ENCODE data around the gene SMARCA2.
A peak's percentile ranks its signal among the peaks of the same experiment; 100 is the strongest.

The SMARCA2 gene

DNA sequence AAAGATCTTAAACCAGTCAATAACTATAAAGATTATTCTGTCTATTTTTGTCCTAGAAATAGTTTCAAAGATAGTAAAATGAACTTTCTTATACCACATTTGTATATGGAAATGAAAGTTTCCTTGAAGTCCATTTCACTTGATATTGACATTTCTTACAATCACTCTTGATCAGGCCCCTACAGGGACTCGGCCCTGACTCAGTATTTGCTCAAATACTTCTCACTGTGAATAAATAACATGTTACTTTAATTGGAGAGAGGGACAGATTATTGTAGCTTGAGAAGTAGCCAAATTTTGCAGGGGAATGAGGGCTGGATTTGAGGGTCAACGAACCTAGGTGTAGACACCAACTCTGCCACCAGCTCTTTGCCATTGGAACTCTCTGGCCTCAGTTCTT is 25.6 kb upstream of the SMARCA2 start:
- Histone ChIP-seq H3K9me3 (ENCODE audit: control insufficient read depth, low read length) (no peaks in the 10 kb centered on the region), H3K36me3 (ENCODE audit: control insufficient read depth, insufficient read depth, low read length) (no peaks in the 10 kb centered on the region), H3K4me3 (ENCODE audit: extremely low read depth, insufficient read depth, low read length, poor library complexity, severe bottlenecking) (no peak overlapping the region), H3K27ac (ENCODE audit: low read depth, low read length, severe bottlenecking) (no peak overlapping the region), H3K4me1 (ENCODE audit: control insufficient read depth, insufficient read depth, low read length, poor library complexity, severe bottlenecking) (no peaks in the 10 kb centered on the region)
- 83 to 100% methylated on average over 1 of the region's 2 CpGs for WGBS, 2 experiments (ENCODE audit: insufficient coverage in 2 of 2)

DNA sequence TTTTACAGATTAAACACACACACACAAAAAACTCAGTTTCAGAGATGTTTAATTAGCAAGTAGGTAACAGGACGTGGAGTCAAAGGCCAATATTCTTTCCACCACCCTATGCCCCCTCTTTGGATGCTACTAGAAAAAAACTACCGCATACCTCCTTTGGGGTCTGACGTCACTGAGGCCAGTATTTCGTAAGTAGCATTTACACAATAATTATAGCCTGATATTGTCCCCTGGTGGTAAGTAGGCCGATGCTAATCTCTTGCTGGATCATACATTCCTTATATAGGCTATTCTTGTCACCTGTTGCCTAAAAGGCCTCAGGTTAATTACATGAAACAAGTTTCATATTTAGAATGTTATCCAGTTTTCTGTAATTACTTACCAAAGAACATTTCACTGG is 21.0 kb upstream of the SMARCA2 start:
- no peaks in the 10 kb centered on the region for H3K36me3 ChIP-seq (ENCODE audit: control insufficient read depth, insufficient read depth, low read length)
- no peak overlapping the region for H3K27ac ChIP-seq (ENCODE audit: low read depth, low read length, severe bottlenecking)
- H3K4me1 ChIP-seq (ENCODE audit: control insufficient read depth, insufficient read depth, low read length, poor library complexity, severe bottlenecking), result no peaks in the 10 kb centered on the region
- no peaks in the 10 kb centered on the region for H3K9me3 ChIP-seq (ENCODE audit: control insufficient read depth, low read length)
- H3K4me3 ChIP-seq (ENCODE audit: extremely low read depth, insufficient read depth, low read length, poor library complexity, severe bottlenecking), result no peak overlapping the region
- WGBS, 2 experiments (ENCODE audit: insufficient coverage in 2 of 2), result 100% methylated on average over 1 of the region's 5 CpGs; no CpG with 5 or more reads in 1 of the 2 experiments

DNA sequence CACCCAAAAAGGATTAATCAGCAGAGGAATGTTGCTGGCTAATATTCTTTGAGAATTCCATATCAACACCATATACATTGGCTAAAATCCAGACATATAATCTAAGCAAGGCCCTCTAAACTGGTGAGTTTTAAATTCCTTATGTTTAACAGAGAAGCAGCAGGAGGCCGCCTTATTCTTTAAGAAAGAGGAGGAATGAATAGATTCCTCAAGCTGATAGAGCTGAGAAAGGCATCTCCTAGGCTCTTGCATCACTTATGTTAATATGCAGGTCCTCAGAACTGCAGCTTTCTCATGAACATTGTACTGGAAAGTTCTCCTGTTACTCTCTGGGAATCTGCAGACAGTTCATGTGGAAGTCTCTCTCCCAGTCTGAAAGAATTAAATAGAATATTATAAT is 20.1 kb upstream of the SMARCA2 start:
- Histone ChIP-seq H3K4me3 (ENCODE audit: extremely low read depth, insufficient read depth, low read length, poor library complexity, severe bottlenecking) (no peak overlapping the region), H3K27ac (ENCODE audit: low read depth, low read length, severe bottlenecking) (no peak overlapping the region), H3K9me3 (ENCODE audit: control insufficient read depth, low read length) (no peaks in the 10 kb centered on the region), H3K4me1 (ENCODE audit: control insufficient read depth, insufficient read depth, low read length, poor library complexity, severe bottlenecking) (no peaks in the 10 kb centered on the region), H3K36me3 (ENCODE audit: control insufficient read depth, insufficient read depth, low read length) (no peaks in the 10 kb centered on the region)
- 80% methylated on average over 1 of the region's 1 CpG; no CpG with 5 or more reads in 1 of the 2 experiments for WGBS, 2 experiments (ENCODE audit: insufficient coverage in 2 of 2)

DNA sequence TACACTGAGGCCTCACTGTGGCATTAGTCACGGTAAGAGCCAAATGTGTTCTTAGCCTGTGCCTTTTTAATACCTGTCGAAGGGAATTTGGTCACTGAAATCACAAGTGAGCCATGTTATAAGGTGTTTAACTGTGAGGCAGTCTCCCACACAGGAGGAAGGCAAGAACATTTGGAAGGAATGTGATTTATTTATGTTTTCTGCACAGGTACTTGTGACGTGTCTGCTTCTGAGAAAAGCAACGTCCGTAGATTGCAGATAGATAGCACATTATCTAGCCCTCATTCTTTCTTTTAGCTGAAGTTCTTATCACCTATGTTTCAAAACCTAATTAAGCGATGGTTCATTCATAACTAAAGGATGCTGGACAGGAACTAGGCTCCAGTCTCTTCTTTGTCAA is 19.0 kb upstream of the SMARCA2 start:
- no peaks in the 10 kb centered on the region for H3K4me1 ChIP-seq (ENCODE audit: control insufficient read depth, insufficient read depth, low read length, poor library complexity, severe bottlenecking)
- H3K4me3 ChIP-seq (ENCODE audit: extremely low read depth, insufficient read depth, low read length, poor library complexity, severe bottlenecking), result no peak overlapping the region
- H3K9me3 ChIP-seq (ENCODE audit: control insufficient read depth, low read length), result no peaks in the 10 kb centered on the region
- H3K27ac ChIP-seq (ENCODE audit: low read depth, low read length, severe bottlenecking), result no peak overlapping the region
- no peaks in the 10 kb centered on the region for H3K36me3 ChIP-seq (ENCODE audit: control insufficient read depth, insufficient read depth, low read length)
- WGBS, 2 experiments (ENCODE audit: insufficient coverage in 2 of 2), result 88 to 90% methylated on average over 5 of the region's 6 CpGs

DNA sequence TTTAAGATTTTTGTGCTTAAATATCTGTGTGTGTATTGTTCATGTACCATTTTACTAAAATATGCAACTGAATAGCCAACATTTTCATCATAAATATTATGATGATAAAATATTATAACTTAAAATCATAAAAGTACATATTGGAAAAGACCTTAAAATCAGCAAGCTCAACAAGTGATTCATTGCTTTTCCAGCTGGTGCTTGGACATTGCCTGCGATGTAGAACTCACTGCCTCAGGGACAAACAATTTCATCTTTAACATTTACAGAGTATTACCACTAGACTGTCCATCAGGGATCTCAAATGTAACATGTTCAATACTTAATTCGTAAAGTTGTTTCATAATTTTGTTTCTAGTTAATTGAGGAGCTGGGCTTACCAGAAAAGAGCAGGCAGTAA is 17.5 kb upstream of the SMARCA2 start:
- Histone ChIP-seq H3K36me3 (ENCODE audit: control insufficient read depth, insufficient read depth, low read length) (no peaks in the 10 kb centered on the region), H3K9me3 (ENCODE audit: control insufficient read depth, low read length) (no peaks in the 10 kb centered on the region), H3K27ac (ENCODE audit: low read depth, low read length, severe bottlenecking) (no peak overlapping the region), H3K4me1 (ENCODE audit: control insufficient read depth, insufficient read depth, low read length, poor library complexity, severe bottlenecking) (no peaks in the 10 kb centered on the region), H3K4me3 (ENCODE audit: extremely low read depth, insufficient read depth, low read length, poor library complexity, severe bottlenecking) (no peak overlapping the region)
- WGBS, 2 experiments (ENCODE audit: insufficient coverage in 2 of 2), result 88 to 100% methylated on average over 1 of the region's 2 CpGs

DNA sequence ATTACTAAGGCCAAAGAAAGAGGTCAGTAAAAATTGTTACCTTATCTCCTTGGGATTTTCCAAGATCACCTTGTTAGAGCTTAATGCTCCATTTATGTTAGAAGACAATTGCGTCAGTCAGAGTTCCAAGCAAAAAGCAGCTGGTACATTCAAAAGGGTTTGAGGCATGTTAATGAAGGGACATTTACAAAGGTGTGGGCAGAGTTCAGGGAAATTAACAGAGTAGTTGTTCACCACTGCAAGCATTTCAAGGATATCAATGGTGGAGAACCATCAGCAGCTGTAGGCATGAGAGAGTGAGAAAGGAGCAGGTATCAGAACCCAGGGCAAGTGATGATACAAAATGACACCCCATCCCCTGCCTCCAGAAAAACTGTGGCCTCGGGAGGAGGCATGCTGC is 17.0 kb upstream of the SMARCA2 start:
- Histone ChIP-seq H3K4me3 (ENCODE audit: extremely low read depth, insufficient read depth, low read length, poor library complexity, severe bottlenecking) (no peak overlapping the region), H3K27ac (ENCODE audit: low read depth, low read length, severe bottlenecking) (no peak overlapping the region), H3K9me3 (ENCODE audit: control insufficient read depth, low read length) (no peaks in the 10 kb centered on the region), H3K36me3 (ENCODE audit: control insufficient read depth, insufficient read depth, low read length) (no peaks in the 10 kb centered on the region), H3K4me1 (ENCODE audit: control insufficient read depth, insufficient read depth, low read length, poor library complexity, severe bottlenecking) (no peaks in the 10 kb centered on the region)
- 66 to 73% methylated on average over 1 to 2 of the region's 2 CpGs for WGBS, 2 experiments (ENCODE audit: insufficient coverage in 2 of 2)

DNA sequence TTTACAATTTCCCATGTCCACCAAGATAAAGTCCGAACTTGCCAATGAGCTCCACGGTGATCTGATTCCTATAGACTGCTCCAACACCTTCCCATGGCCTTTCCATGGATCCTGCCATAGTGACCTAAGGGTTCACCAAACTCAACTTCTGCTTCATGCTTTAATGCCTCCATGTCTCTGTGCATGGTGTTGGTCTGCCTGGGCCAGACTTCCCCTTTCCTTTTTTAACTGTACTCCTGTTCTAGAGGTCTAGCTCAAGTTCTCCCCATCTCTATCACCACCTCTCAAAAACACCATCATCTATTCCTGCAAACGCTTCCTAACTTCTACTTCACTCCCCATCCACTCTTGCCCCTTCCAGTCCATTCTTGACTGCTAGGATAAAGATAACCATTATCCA is 14.8 kb upstream of the SMARCA2 start:
- Histone ChIP-seq H3K4me3 (ENCODE audit: extremely low read depth, insufficient read depth, low read length, poor library complexity, severe bottlenecking) (no peak overlapping the region), H3K4me1 (ENCODE audit: control insufficient read depth, insufficient read depth, low read length, poor library complexity, severe bottlenecking) (no peaks in the 10 kb centered on the region), H3K9me3 (ENCODE audit: control insufficient read depth, low read length) (no peaks in the 10 kb centered on the region), H3K36me3 (ENCODE audit: control insufficient read depth, insufficient read depth, low read length) (no peaks in the 10 kb centered on the region), H3K27ac (ENCODE audit: low read depth, low read length, severe bottlenecking) (no peak overlapping the region)
- WGBS, 2 experiments (ENCODE audit: insufficient coverage in 2 of 2), result 89 to 100% methylated on average over 3 of the region's 3 CpGs

DNA sequence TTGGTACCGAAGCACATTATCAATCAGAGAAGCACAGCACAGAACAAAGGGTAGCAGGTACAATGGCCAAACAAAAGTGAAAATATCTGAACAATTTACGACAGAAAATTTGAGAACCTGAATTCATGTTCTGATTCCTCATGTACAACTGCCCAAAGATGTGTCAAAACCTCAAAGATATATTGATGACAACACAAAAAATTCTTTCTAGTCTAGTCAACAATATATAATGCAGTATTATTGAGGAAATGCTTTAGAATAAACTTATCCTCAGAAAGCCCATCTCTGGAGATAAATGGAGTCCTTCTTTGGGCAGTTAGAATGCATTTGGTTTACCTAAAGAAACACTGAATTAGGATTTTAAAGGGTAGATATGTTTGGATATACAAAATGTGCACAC is 6.8 kb upstream of the SMARCA2 start:
- H3K9me3 ChIP-seq (ENCODE audit: control insufficient read depth, low read length), result no peaks in the 10 kb centered on the region
- no peaks in the 10 kb centered on the region for H3K4me1 ChIP-seq (ENCODE audit: control insufficient read depth, insufficient read depth, low read length, poor library complexity, severe bottlenecking)
- H3K4me3 ChIP-seq (ENCODE audit: extremely low read depth, insufficient read depth, low read length, poor library complexity, severe bottlenecking), result no peak overlapping the region
- H3K27ac ChIP-seq (ENCODE audit: low read depth, low read length, severe bottlenecking), result no peak overlapping the region
- WGBS, 2 experiments (ENCODE audit: insufficient coverage in 2 of 2), result 93 to 100% methylated on average over 2 of the region's 2 CpGs
- H3K36me3 ChIP-seq (ENCODE audit: control insufficient read depth, insufficient read depth, low read length), result no peaks in the 10 kb centered on the region

DNA sequence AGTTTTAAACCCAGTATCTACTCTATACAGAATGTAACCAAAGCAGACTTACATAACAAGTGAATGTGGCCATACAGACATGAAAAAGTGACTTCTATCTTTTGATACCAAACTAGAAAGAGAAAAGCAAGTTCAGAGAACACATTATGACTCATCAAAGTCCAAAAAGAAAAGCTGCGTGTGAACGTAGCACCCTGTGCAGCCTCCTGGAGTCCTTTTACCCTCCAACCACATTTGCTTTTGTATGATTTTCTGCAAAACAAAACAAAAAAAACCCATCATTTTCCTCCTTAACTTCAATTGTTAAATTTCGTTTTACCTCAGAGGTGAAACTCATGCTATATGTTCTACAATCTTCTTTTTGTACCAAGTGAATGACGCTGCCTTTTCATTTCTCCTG is 2.8 kb upstream of the SMARCA2 start:
- Histone ChIP-seq H3K4me1 (ENCODE audit: control insufficient read depth, insufficient read depth, low read length, poor library complexity, severe bottlenecking) (no peaks in the 10 kb centered on the region), H3K9me3 (ENCODE audit: control insufficient read depth, low read length) (no peaks in the 10 kb centered on the region), H3K36me3 (ENCODE audit: control insufficient read depth, insufficient read depth, low read length) (no peaks in the 10 kb centered on the region), H3K4me3 (ENCODE audit: extremely low read depth, insufficient read depth, low read length, poor library complexity, severe bottlenecking) (no peak overlapping the region), H3K27ac (ENCODE audit: low read depth, low read length, severe bottlenecking) (no peak overlapping the region)
- WGBS, 2 experiments (ENCODE audit: insufficient coverage in 2 of 2), result 81 to 84% methylated on average over 3 of the region's 4 CpGs

DNA sequence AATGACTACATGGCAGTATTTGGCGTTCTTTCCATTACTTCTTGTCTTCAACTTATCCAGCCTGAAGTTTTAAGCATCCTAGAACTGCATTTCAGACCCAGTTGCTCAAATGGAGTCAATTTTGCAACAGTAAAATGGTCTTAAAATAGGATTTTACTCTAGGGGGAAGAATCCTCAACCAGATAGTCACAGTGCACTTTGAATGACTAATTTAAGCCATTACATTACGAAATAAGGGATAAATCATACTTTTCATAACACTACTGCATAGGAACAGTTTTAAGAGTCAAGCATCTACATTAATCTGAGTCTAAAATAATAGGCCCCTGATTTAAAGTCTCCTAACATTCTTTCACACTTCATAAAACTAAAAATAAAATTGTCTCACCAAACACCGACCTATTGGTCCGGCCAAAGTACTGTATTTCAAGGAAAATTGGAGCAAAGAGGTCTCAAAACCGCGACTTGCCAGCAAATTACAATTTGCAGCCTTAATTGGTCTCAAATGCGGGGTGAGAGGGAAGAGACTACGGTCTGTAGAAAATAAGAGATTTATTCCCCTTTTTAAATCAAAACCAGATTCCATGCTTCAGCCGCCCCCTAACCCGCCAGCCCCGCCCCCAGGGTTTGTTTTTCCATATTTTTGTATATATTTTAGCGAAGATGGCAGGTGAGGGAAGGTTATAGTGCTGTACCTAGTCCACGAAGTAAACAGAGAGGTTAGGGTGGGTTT is 1.2 kb upstream of the SMARCA2 start:
- WGBS, 2 experiments (ENCODE audit: insufficient coverage in 2 of 2), result 33 to 50% methylated on average over 6 to 8 of the region's 13 CpGs
- Histone ChIP-seq H3K36me3 (ENCODE audit: control insufficient read depth, insufficient read depth, low read length) (no peaks in the 10 kb centered on the region), H3K4me3 (ENCODE audit: extremely low read depth, insufficient read depth, low read length, poor library complexity, severe bottlenecking) (peak overlapping the region; percentile 64), H3K27ac (ENCODE audit: low read depth, low read length, severe bottlenecking) (no peak overlapping the region), H3K4me1 (ENCODE audit: control insufficient read depth, insufficient read depth, low read length, poor library complexity, severe bottlenecking) (peaks cover 6% of the 10 kb centered on the region), H3K9me3 (ENCODE audit: control insufficient read depth, low read length) (no peaks in the 10 kb centered on the region)

DNA sequence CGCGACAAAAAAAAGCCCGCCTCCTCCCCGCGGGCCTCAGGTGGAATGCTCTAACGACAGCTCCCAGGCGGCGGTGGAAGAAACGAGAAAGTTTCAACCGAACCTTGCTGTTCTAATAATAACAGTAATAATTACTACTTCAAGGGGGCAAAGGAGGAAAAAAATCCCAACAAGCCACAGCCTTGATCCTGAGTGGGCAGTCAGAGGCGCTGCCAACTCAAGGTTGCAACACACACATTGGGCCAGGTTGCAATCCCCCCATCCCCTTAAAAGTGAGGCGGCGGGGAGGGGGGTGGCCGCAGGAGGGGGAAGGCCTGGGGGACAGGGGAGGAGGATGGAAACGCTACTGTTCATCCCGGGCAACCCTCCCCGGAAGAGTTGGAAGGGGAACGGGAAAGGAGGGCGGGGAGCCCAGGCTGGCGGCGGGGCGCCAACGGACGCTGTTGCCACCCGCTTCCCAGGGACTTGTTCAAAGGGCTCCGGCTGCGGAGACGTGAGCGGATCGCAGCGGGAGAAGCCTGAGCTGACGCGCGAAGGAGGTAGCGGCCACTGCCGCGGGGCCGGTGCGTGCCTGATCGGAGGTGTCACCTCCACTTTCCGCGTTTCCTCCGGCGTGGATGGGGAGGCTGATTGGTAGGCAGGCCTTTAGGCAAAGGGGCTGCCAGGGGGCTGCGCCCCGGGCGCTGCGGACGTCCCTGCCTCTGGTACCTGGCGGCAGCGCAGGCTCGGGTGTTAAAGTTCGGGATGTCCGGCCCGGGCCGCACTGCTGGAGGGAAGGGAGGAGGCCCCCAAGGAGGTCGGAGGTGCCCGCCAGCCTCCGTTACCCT is 647 bp downstream of the SMARCA2 start:
- no peaks in the 10 kb centered on the region for H3K36me3 ChIP-seq (ENCODE audit: control insufficient read depth, insufficient read depth, low read length)
- no peak overlapping the region for H3K27ac ChIP-seq (ENCODE audit: low read depth, low read length, severe bottlenecking)
- peak overlapping the region; percentile 64 for H3K4me3 ChIP-seq (ENCODE audit: extremely low read depth, insufficient read depth, low read length, poor library complexity, severe bottlenecking)
- 1% methylated on average over 29 to 33 of the region's 59 CpGs for WGBS, 2 experiments (ENCODE audit: insufficient coverage in 2 of 2)
- peaks cover 6% of the 10 kb centered on the region for H3K4me1 ChIP-seq (ENCODE audit: control insufficient read depth, insufficient read depth, low read length, poor library complexity, severe bottlenecking)
- H3K9me3 ChIP-seq (ENCODE audit: control insufficient read depth, low read length), result no peaks in the 10 kb centered on the region

All from mesodermal cell (in vitro differentiated cells).